Coronary artery (tissue), 2 donors: ENCODE measurements around the gene RAB27A.
A peak's percentile ranks its signal among the peaks of the same experiment; 100 is the strongest.

Experiments
- DNase-seq: peaks from one replicate; pipeline ENCODE4 v3.0.0-alpha.2; 2017; ENCODE audit warnings: low spot score
- H3K27ac ChIP-seq, 2 donors: fragments of 200-600 bp; sonication (generic); one replicate each; pipeline ENCODE4 v1.5.1; 2016 to 2019
- H3K4me3 ChIP-seq: fragments of 200-600 bp; sonication (generic); 2 replicates; pipeline ENCODE4 v1.5.1; 2016; ENCODE audit warnings: mild to moderate bottlenecking, moderate library complexity
- TF ChIP-seq, protein P1 (sequence below): fragments of 200-600 bp; sonication (generic); IDR thresholded peaks from one replicate; pipeline ENCODE4 v1.5.1; 2019; ENCODE audit warnings: antibody characterized with exemption

RAB27A gene

DNA sequence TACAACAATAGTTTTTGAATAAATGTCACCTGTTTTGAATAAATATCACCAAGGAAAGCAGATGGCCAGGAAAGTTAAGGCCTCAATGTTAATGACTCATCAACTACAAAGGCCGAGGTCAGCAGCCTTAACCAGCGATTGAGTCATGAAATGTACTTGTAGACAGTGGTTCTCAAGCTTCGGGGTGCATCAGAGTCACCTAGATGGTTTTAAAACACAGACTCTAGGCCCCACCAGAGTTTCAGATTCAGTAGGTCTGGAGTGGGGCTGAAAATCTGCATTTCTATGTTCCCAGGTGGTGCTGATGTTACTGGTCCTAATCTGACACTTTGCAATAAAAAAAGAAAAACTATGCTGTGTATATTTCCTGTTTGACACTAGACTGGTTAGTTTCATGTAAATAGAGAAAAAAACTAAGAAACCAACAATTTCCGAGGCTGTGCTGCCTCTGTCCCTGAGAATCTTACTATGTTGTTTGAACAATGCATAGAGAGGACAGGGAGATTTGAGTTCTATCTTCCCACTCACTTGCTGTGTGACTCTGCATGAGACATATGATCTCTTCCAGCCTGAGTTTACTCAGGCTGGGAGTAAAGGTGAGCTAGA lies 9.8 kb downstream of the RAB27A start:
- Histone ChIP-seq H3K27ac (no peak overlapping the region), H3K4me3 (no peak overlapping the region)
- TF ChIP-seq, protein P1, sequence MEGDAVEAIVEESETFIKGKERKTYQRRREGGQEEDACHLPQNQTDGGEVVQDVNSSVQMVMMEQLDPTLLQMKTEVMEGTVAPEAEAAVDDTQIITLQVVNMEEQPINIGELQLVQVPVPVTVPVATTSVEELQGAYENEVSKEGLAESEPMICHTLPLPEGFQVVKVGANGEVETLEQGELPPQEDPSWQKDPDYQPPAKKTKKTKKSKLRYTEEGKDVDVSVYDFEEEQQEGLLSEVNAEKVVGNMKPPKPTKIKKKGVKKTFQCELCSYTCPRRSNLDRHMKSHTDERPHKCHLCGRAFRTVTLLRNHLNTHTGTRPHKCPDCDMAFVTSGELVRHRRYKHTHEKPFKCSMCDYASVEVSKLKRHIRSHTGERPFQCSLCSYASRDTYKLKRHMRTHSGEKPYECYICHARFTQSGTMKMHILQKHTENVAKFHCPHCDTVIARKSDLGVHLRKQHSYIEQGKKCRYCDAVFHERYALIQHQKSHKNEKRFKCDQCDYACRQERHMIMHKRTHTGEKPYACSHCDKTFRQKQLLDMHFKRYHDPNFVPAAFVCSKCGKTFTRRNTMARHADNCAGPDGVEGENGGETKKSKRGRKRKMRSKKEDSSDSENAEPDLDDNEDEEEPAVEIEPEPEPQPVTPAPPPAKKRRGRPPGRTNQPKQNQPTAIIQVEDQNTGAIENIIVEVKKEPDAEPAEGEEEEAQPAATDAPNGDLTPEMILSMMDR = no peak
- DNase-seq = no peak

DNA sequence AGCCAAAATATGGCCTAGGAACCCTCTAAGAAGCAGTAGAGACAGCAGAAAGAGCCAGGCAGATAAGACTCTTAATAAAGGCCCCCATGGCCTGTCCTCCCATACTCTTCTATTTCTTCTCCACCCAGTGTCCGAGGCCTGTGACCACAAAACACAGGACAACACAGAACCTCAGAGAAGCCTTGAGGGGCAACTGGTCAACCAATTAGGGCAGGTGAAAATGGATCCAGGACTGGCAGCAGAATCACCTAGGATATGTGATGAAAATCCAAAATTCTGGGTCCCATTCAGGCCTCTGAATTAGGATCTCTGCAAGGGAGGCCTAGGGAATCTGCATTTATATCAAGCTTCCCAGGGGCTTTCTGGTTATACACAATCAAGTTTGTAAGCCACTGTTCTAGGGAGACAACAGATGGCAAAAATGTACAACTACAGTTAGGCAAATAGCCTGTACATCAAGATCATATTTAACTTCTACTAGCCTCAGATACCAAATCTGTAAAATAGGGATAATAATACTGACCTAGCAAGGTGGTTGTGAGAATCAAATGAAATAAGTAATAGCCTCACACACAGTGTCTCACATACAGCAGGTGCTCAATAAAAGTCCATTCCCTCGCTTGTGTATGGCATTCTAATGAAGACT lies 10.4 kb downstream of the RAB27A start:
- Histone ChIP-seq H3K4me3 (no peak overlapping the region), H3K27ac (no peak overlapping the region)
- TF ChIP-seq, protein P1 = no peak
- no peak for DNase-seq

DNA sequence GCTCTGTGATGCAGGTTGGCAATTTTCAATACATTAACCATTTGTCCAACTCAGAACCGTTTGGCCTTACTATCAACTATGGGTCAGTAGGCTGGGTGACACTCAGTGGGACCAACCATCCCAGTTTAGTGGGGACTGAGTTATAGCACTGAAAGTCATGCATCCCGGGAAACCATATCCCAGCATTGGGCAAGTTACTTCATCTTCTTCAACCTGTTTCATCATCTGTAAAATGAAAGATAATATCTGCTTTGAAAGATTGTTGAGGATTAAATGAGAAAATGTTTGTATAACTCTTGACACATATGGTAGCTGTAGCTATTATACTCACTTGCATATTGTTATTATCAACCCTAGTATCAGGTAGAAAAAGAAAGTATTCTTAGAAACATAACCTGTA lies 11.9 kb downstream of the RAB27A start:
- TF ChIP-seq, protein P1 = no peak
- Histone ChIP-seq H3K27ac (peak overlapping the region in 1 of 2 donors; percentile 15), H3K4me3 (no peak overlapping the region)
- no peak for DNase-seq

DNA sequence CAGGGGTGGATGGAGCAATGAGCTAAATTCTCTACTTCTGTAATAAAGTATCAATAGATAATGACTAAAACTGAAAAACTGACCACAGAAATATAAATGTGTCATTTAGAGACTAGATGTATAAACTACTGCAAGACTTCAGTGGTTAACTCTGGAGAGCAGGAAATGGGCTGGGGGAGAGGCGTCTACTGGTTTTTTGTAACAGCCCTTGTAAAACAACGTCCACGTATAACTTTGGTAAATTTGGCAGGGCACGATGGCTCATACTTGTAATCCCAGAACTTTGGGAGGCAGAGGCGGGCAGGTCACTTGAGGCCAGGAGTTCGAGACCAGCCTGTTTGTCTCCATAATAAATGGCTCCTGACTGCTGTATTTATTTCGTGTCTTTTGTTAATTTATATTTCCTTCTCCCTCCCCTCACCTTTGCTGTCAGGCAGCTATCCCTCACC lies 12.5 kb downstream of the RAB27A start:
- no peak for DNase-seq
- Histone ChIP-seq H3K27ac (peak overlapping the region in 1 of 2 donors; percentile 15), H3K4me3 (no peak overlapping the region)
- TF ChIP-seq, protein P1 = no peak

DNA sequence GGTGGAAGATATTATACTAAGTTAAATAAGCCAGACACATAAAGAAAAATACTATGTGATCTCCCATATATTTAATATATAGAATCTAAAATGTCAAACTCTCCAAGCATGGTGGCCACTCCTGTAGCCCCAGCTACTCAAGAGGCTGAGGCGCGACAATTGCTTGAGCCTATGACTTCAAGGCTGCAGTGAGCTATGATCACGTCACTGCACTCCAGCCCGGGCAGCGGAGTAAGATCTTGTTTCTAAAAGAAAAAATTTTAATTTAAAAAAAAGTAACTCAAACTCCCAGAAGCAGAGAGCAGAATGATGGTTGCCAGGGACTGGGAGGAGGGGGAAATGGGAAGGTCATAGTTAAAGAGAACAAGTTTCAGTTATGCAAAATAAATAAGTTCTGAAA lies 13.3 kb downstream of the RAB27A start:
- TF ChIP-seq, protein P1 = no peak
- no peak overlapping the region for H3K27ac ChIP-seq
- DNase-seq = no peak
- H3K4me3 ChIP-seq = no peak overlapping the region

DNA sequence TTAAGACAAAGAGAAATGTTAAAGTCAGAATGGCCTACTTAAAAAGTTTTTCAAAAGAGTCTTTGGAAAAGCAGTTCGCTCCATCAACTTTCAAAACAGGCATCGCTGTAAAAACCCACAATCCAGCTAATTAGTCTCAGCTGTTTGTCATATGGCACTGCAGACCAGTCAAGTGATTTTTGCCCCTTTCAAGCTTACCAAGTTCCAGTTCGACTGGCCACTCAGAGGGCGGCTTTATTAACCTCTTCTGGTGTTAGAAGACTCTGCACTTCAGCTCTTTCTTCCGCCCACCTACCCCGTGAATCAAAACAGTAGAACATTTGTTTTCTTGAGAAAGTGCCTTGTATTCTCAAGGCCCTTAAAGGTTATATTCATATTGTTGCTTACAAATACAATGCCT lies 19.3 kb downstream of the RAB27A start:
- TF ChIP-seq, protein P1 = no peak
- Histone ChIP-seq H3K27ac (no peak overlapping the region), H3K4me3 (no peak overlapping the region)
- DNase-seq = no peak

DNA sequence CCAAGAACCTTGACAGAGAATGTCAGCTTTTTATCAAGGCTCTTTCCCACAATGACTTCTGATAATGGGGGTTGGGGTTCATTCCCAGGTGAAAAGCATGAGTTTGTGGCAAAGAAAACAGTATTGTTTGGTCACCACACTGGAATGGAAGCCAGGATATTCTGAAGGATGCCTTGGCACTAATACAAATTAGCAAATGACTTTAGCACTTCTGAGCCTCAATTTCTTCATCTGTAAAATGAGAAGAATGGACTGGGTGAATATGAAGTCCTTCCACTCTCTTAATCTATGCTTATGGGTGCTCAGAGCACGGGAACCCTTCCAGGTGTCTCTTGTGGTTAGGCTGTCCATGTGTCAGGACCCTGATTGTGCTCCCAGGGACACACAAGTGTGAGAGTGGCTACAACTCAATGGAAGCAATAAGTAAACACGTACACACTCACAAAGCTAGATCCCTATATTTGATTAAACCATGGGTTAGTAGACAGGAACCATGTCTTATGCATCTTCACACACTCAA lies 21.4 kb downstream of the RAB27A start:
- DNase-seq = no peak
- TF ChIP-seq, protein P1 = no peak
- H3K4me3 ChIP-seq = no peak overlapping the region
- H3K27ac ChIP-seq = no peak overlapping the region
